HepG2 (cell line): ENCODE results near the gene TJP2. TPM values are rescaled to one million over a fixed set of nuclear protein-coding genes. Genes with fewer than 3 reads are reported as not detected.

Source experiments
- FOSL2 ChIP-seq: sonication (generic); formaldehyde crosslinking; IDR thresholded peaks from 2 replicates; pipeline ENCODE4 v1.4.0; 2020; ENCODE audit warnings: missing genetic modification reagents
- HNF4G ChIP-seq, 2 experiments: sonication (generic) in 1 of 2; formaldehyde crosslinking in 1 of 2; IDR thresholded peaks; 2 replicates each; pipeline versions ENCODE4 v1.4.0 to v1.6.1; 2011 to 2020; ENCODE audit warnings: borderline replicate concordance in 2 of 2, low read depth in 2 of 2, mild to moderate bottlenecking in 2 of 2, low read length in 1 of 2, missing genetic modification reagents in 1 of 2, moderate library complexity in 1 of 2
- MED8 ChIP-seq: sonication (generic); formaldehyde crosslinking; IDR thresholded peaks from 2 replicates; pipeline ENCODE4 v1.8.1; 2023; ENCODE audit warnings: mild to moderate bottlenecking, missing genetic modification reagents; ENCODE audit not compliant: insufficient replicate concordance
- NFE2 ChIP-seq: sonication (generic); formaldehyde crosslinking; IDR thresholded peaks from 2 replicates; pipeline ENCODE4 v1.4.0; 2020; ENCODE audit warnings: missing genetic modification reagents
- NFRKB ChIP-seq: fragments of 450-650 bp; IDR thresholded peaks from 2 replicates; pipeline ENCODE4 v1.6.1; 2017
- RBM22 ChIP-seq: fragments of 200-400 bp; formaldehyde crosslinking; optimal IDR thresholded peaks from 2 replicates; pipeline ENCODE3; 2017; ENCODE audit warnings: mild to moderate bottlenecking, low read length, moderate library complexity
- REPIN1 ChIP-seq: sonication (generic); formaldehyde crosslinking; IDR thresholded peaks from 2 replicates; pipeline ENCODE4 v1.8.0; 2022; ENCODE audit warnings: missing genetic modification reagents, low read depth, mild to moderate bottlenecking, borderline replicate concordance
- SNRNP70 ChIP-seq: fragments of 200-400 bp; formaldehyde crosslinking; IDR thresholded peaks from 2 replicates; pipeline ENCODE4 v1.6.1; 2017; ENCODE audit warnings: mild to moderate bottlenecking, low read depth, low read length, moderate library complexity
- SYNCRIP ChIP-seq: fragments of 200-400 bp; formaldehyde crosslinking; IDR thresholded peaks from 2 replicates; pipeline ENCODE4 v1.6.1; 2018; ENCODE audit warnings: mild to moderate bottlenecking, low read depth, low read length; ENCODE audit not compliant: insufficient read depth
- TBP ChIP-seq: sonication (generic); formaldehyde crosslinking; IDR thresholded peaks from 2 replicates; pipeline ENCODE4 v1.5.0; 2020; ENCODE audit warnings: missing genetic modification reagents
- TCF7 ChIP-seq: sonication (generic); IDR thresholded peaks from 2 replicates; pipeline ENCODE4 v1.6.1; 2016; ENCODE audit warnings: antibody characterized with exemption, low read depth
- TFDP1 ChIP-seq: IDR thresholded peaks from 2 replicates; pipeline ENCODE4 v1.6.1; 2016; ENCODE audit warnings: missing compliant biosample characterization, missing genetic modification reagents, borderline replicate concordance
- TRIM22 ChIP-seq: fragments of 450-650 bp; IDR thresholded peaks from 2 replicates; pipeline ENCODE4 v1.6.1; 2017
- YEATS4 ChIP-seq: sonication (generic); formaldehyde crosslinking; IDR thresholded peaks from 2 replicates; pipeline ENCODE4 v1.4.0; 2020; ENCODE audit warnings: missing genetic modification reagents, borderline replicate concordance
- ZFP82 ChIP-seq: sonication (generic); formaldehyde crosslinking; IDR thresholded peaks from 2 replicates; pipeline ENCODE4 v1.5.1; 2020; ENCODE audit warnings: mild to moderate bottlenecking, missing genetic modification reagents, borderline replicate concordance
- ZFP90 ChIP-seq: sonication (generic); formaldehyde crosslinking; IDR thresholded peaks from 2 replicates; pipeline ENCODE4 v1.8.0; 2022; ENCODE audit warnings: missing genetic modification reagents, mild to moderate bottlenecking, inconsistent platforms, borderline replicate concordance
- ZNF138 ChIP-seq: sonication (generic); formaldehyde crosslinking; IDR thresholded peaks from 2 replicates; pipeline ENCODE4 v1.5.0; 2020; ENCODE audit warnings: mild to moderate bottlenecking, low read depth, missing genetic modification reagents
- ZNF350 ChIP-seq: sonication (generic); formaldehyde crosslinking; IDR thresholded peaks from 2 replicates; pipeline ENCODE4 v1.4.0; 2020; ENCODE audit warnings: mild to moderate bottlenecking, low read depth, missing genetic modification reagents, borderline replicate concordance
- polyA plus RNA-seq, 8 experiments: library from polyadenylated mRNA; depleted of rRNA in 3 of 8; stranded (reverse) in 7 of 8; unstranded in 1 of 8; fragments of >200 nt; fragmentation: Illumina TruSeq in 4 of 8; extraction: Trizol in 4 of 8; gene quantifications; 2 replicates each; pipeline versions ENCODE4 v1.2.1 to v1.2.3, GENCODE V29; 2011 to 2016; ENCODE audit warnings: low read depth in 4 of 8, missing spikeins in 1 of 8, mixed read lengths in 1 of 8; ENCODE audit not compliant: insufficient read depth in 1 of 8
- total RNA-seq, 5 experiments: library from RNA; depleted of rRNA; stranded (reverse); fragments of >200 nt; fragmentation: Illumina TruSeq; extraction: Trizol; gene quantifications; 2 replicates each; pipeline ENCODE4 v1.2.3, GENCODE V29; 2016; ENCODE audit warnings: low read depth in 1 of 5
- TF ChIP-seq, protein P1 (sequence below): sonication (generic); formaldehyde crosslinking; IDR thresholded peaks from 2 replicates; pipeline ENCODE4 v1.4.0; 2020; ENCODE audit warnings: missing genetic modification reagents
- TF ChIP-seq, protein P2 (sequence below): fragments of 450-650 bp; IDR thresholded peaks from 2 replicates; pipeline ENCODE4 v1.6.1; 2017; ENCODE audit warnings: mild to moderate bottlenecking
- TF ChIP-seq, protein P3 (sequence below): sonication (generic); formaldehyde crosslinking; IDR thresholded peaks from 2 replicates; pipeline ENCODE4 v1.4.0; 2020; ENCODE audit warnings: low read depth, mild to moderate bottlenecking, missing genetic modification reagents

The TJP2 gene
- total and polyA plus RNA-seq, 2 of the 13 experiments (the other 11 are each of a cell fraction or from before 2014, with no cell fraction given) = 109 to 110 TPM

DNA sequence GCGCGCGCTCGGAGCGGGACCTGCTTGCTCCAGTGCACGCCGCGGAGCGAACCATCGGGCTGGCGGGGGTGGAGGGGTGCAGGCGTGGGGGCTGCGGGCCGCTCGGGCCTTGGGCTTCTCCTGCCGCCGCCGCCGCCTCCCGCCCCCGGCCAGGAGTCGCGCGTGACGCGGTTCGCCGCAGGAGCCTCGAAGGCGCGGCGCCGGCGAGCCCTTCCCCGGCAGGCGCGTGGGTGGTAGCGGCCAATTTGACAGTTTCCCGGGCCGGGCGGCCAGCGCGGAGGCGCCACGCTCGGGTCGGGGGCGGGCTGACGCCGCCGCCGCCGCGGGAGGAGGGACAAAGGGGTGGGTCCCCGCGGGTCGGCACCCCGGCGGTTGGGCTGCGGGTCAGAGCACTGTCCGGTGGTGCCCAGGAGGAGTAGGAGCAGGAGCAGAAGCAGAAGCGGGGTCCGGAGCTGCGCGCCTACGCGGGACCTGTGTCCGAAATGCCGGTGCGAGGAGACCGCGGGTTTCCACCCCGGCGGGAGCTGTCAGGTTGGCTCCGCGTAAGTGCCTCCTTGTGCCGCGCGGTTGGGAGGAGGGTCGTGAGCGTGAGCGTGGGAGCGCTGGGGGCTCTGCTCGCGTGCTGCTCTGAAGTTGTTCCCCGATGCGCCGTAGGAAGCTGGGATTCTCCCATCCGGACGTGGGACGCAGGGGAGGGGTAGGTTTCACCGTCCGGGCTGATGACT, at the start of gene TJP2 (continued):
- TF ChIP-seq TRIM22 (no peak), HNF4G (IDR thresholded peaks at IDR 0.05; ENCODE audit: borderline replicate concordance, low read depth, low read length) (no peak), HNF4G (CRISPR knock-in tag; IDR thresholded peaks at IDR 0.05; ENCODE audit: borderline replicate concordance, low read depth) (no peak), ZFP90 (CRISPR knock-in tag) (no peak), ZNF138 (CRISPR knock-in tag) (peak; percentile 88; the same call in 1 of the 2 replicates), FOSL2 (CRISPR knock-in tag) (0 out of 2 replicates have a peak, but pooled peaks have one; percentile 24), TCF7 (no peak), NFE2 (CRISPR knock-in tag) (no peak), MED8 (CRISPR knock-in tag) (no peak), TFDP1 (CRISPR knock-in tag) (peak; percentile 61; the same call in 1 of the 2 replicates), ZFP82 (CRISPR knock-in tag) (no peak), ZNF350 (CRISPR knock-in tag) (no peak), REPIN1 (CRISPR knock-in tag) (0 out of 2 replicates have a peak, but pooled peaks have one; percentile 34), SYNCRIP (no peak), YEATS4 (CRISPR knock-in tag) (0 out of 2 replicates have a peak, but pooled peaks have one; percentile 50), SNRNP70 (no peak), RBM22 (no peak), TBP (no peak), NFRKB (no peak)
- TF ChIP-seq, protein P1, sequence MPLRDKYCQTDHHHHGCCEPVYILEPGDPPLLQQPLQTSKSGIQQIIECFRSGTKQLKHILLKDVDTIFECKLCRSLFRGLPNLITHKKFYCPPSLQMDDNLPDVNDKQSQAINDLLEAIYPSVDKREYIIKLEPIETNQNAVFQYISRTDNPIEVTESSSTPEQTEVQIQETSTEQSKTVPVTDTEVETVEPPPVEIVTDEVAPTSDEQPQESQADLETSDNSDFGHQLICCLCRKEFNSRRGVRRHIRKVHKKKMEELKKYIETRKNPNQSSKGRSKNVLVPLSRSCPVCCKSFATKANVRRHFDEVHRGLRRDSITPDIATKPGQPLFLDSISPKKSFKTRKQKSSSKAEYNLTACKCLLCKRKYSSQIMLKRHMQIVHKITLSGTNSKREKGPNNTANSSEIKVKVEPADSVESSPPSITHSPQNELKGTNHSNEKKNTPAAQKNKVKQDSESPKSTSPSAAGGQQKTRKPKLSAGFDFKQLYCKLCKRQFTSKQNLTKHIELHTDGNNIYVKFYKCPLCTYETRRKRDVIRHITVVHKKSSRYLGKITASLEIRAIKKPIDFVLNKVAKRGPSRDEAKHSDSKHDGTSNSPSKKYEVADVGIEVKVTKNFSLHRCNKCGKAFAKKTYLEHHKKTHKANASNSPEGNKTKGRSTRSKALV = peak; percentile 58
- TF ChIP-seq, protein P2, sequence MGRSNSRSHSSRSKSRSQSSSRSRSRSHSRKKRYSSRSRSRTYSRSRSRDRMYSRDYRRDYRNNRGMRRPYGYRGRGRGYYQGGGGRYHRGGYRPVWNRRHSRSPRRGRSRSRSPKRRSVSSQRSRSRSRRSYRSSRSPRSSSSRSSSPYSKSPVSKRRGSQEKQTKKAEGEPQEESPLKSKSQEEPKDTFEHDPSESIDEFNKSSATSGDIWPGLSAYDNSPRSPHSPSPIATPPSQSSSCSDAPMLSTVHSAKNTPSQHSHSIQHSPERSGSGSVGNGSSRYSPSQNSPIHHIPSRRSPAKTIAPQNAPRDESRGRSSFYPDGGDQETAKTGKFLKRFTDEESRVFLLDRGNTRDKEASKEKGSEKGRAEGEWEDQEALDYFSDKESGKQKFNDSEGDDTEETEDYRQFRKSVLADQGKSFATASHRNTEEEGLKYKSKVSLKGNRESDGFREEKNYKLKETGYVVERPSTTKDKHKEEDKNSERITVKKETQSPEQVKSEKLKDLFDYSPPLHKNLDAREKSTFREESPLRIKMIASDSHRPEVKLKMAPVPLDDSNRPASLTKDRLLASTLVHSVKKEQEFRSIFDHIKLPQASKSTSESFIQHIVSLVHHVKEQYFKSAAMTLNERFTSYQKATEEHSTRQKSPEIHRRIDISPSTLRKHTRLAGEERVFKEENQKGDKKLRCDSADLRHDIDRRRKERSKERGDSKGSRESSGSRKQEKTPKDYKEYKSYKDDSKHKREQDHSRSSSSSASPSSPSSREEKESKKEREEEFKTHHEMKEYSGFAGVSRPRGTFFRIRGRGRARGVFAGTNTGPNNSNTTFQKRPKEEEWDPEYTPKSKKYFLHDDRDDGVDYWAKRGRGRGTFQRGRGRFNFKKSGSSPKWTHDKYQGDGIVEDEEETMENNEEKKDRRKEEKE = no peak
- TF ChIP-seq, protein P3, sequence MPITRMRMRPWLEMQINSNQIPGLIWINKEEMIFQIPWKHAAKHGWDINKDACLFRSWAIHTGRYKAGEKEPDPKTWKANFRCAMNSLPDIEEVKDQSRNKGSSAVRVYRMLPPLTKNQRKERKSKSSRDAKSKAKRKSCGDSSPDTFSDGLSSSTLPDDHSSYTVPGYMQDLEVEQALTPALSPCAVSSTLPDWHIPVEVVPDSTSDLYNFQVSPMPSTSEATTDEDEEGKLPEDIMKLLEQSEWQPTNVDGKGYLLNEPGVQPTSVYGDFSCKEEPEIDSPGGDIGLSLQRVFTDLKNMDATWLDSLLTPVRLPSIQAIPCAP (CRISPR knock-in tag) = no peak
